Measurements from ENCODE around the gene NSD2. TPM values are rescaled to one million over a fixed set of nuclear protein-coding genes. Genes with fewer than 3 reads are reported as not detected.

Gene NSD2
- total and polyA plus RNA-seq, 2 donors (not counting 1 experiment from before 2014, with no cell fraction given) = 14.2 to 64.8 TPM

DNA sequence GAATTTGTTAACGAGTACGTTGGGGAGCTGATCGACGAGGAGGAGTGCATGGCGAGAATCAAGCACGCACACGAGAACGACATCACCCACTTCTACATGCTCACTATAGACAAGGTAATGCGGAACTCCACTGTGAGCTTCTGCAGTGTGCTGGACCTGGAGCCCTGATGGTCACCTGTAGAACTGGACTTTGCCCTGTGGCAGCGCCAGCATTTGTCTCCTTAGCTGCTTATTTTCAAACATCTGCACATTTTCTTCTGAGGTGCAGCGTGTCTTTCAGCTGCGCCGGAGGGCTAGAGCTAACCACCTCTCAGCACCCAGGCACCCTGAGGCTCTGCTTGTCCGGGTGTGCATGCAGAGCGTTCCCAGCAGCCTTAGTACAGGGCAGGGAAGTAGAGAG lies 89.8 kb downstream of the NSD2 start:
- no peak overlapping the region for H3K9ac ChIP-seq (ENCODE audit: low read length)
- Mint-ChIP-seq H3K4me3 (no peak overlapping the region), H3K4me1 (no peaks in the 10 kb centered on the region), H3K27me3 (no peaks in the 10 kb centered on the region), H3K9me3 (ENCODE audit: insufficient read depth) (no peaks in the 10 kb centered on the region), H3K27ac (no peak overlapping the region)
- TF ChIP-seq EZH2 (IDR thresholded peaks at IDR 0.05; ENCODE audit: borderline replicate concordance, insufficient read depth, low read depth, low read length, poor library complexity, severe bottlenecking) (no peak), CTCF (IDR thresholded peaks at IDR 0.05) (no peak)
- H4K20me1 ChIP-seq (ENCODE audit: control insufficient read depth, insufficient read depth, low read length, poor library complexity, severe bottlenecking) = no peaks in the 10 kb centered on the region
- CTCF ChIA-PET = no interaction called here
- no peaks in the 10 kb centered on the region for H3K4me1 ChIP-seq (ENCODE audit: control insufficient read depth in 2 of 2, insufficient read depth in 2 of 2, low read length in 2 of 2)
- peaks cover 0 to 53% of the 10 kb centered on the region in 2 experiments for H3K36me3 ChIP-seq (replicated peaks in 1 of 2; ENCODE audit: control extremely low read depth in 1 of 2, control insufficient read depth in 1 of 2, extremely low read depth in 1 of 2, insufficient read depth in 2 of 2, low read length in 1 of 2)
- no peak overlapping the region for H3K27ac ChIP-seq (ENCODE audit: low read length in 2 of 2)
- no peak overlapping the region for H2AFZ ChIP-seq (ENCODE audit: insufficient read depth, low read depth, low read length, poor library complexity, severe bottlenecking)
- WGBS (ENCODE audit: insufficient coverage) = 97% methylated on average over 13 of the region's 15 CpGs
- intact Hi-C loops (cut with micrococcal nuclease) = no loop called here
- no peak overlapping the region for H3K4me2 ChIP-seq (replicated peaks; ENCODE audit: low read depth, low read length, poor library complexity, severe bottlenecking)
- DNase-seq (no peak), ATAC-seq (ENCODE audit: low read depth) (no peak)
- H3K4me3 ChIP-seq (ENCODE audit: control extremely low read depth in 1 of 5, extremely low read depth in 1 of 5, insufficient read depth in 1 of 5, low read depth in 2 of 5, low read length in 4 of 5) = no peak overlapping the region
- H3K27me3 ChIP-seq (replicated peaks in 1 of 4; ENCODE audit: control extremely low read depth in 1 of 4, control insufficient read depth in 3 of 4, insufficient read depth in 4 of 4, low read length in 3 of 4) = no peaks in the 10 kb centered on the region
- POLR2A ChIA-PET = no interaction called here
- H3K9me3 ChIP-seq (ENCODE audit: control extremely low read depth in 1 of 3, control insufficient read depth in 2 of 3, insufficient read depth in 1 of 3, low read length in 2 of 3) = no peaks in the 10 kb centered on the region
- H3K79me2 ChIP-seq (ENCODE audit: control insufficient read depth, insufficient read depth, low read length) = no peaks in the 10 kb centered on the region

GRCh38 chr4:1961563-1961962 lies 90.4 kb downstream of the NSD2 start:
- H3K4me3 ChIP-seq (ENCODE audit: control extremely low read depth in 1 of 5, extremely low read depth in 1 of 5, insufficient read depth in 1 of 5, low read depth in 2 of 5, low read length in 4 of 5) = no peak overlapping the region
- no peaks in the 10 kb centered on the region for H3K9me3 ChIP-seq (ENCODE audit: control extremely low read depth in 1 of 3, control insufficient read depth in 2 of 3, insufficient read depth in 1 of 3, low read length in 2 of 3)
- H3K79me2 ChIP-seq (ENCODE audit: control insufficient read depth, insufficient read depth, low read length) = no peaks in the 10 kb centered on the region
- no peaks in the 10 kb centered on the region for H3K27me3 ChIP-seq (replicated peaks in 1 of 4; ENCODE audit: control extremely low read depth in 1 of 4, control insufficient read depth in 3 of 4, insufficient read depth in 4 of 4, low read length in 3 of 4)
- Mint-ChIP-seq H3K27me3 (no peaks in the 10 kb centered on the region), H3K27ac (no peak overlapping the region), H3K4me1 (no peaks in the 10 kb centered on the region), H3K4me3 (no peak overlapping the region), H3K9me3 (ENCODE audit: insufficient read depth) (no peaks in the 10 kb centered on the region)
- intact Hi-C loops (cut with micrococcal nuclease) = no loop called here
- H3K9ac ChIP-seq (ENCODE audit: low read length) = no peak overlapping the region
- H3K36me3 ChIP-seq (replicated peaks in 1 of 2; ENCODE audit: control extremely low read depth in 1 of 2, control insufficient read depth in 1 of 2, extremely low read depth in 1 of 2, insufficient read depth in 2 of 2, low read length in 1 of 2) = peaks cover 0 to 53% of the 10 kb centered on the region in 2 experiments
- H3K4me1 ChIP-seq (ENCODE audit: control insufficient read depth in 2 of 2, insufficient read depth in 2 of 2, low read length in 2 of 2) = no peaks in the 10 kb centered on the region
- DNase-seq = no peak
- WGBS (ENCODE audit: insufficient coverage) = 97% methylated on average over 4 of the region's 4 CpGs
- POLR2A ChIA-PET = no interaction called here
- no peak overlapping the region for H2AFZ ChIP-seq (ENCODE audit: insufficient read depth, low read depth, low read length, poor library complexity, severe bottlenecking)
- CTCF ChIA-PET = no interaction called here
- TF ChIP-seq EZH2 (IDR thresholded peaks at IDR 0.05; ENCODE audit: borderline replicate concordance, insufficient read depth, low read depth, low read length, poor library complexity, severe bottlenecking) (no peak), CTCF (IDR thresholded peaks at IDR 0.05) (no peak)
- H4K20me1 ChIP-seq (ENCODE audit: control insufficient read depth, insufficient read depth, low read length, poor library complexity, severe bottlenecking) = no peaks in the 10 kb centered on the region
- H3K27ac ChIP-seq (ENCODE audit: low read length in 2 of 2) = no peak overlapping the region
- no peak for ATAC-seq (ENCODE audit: low read depth)
- H3K4me2 ChIP-seq (replicated peaks; ENCODE audit: low read depth, low read length, poor library complexity, severe bottlenecking) = no peak overlapping the region
